DND-41 (cell line): ENCODE results near the gene PLD6.

Experiments
- EZH2 ChIP-seq: IDR thresholded peaks from 3 replicates; pipeline ENCODE4 v1.6.1; 2012; ENCODE audit warnings: borderline replicate concordance, low read depth, mild to moderate bottlenecking, moderate library complexity, low read length, inconsistent platforms; ENCODE audit not compliant: severe bottlenecking
- TF ChIP-seq, protein P1 (sequence below): IDR thresholded peaks from 2 replicates; pipeline ENCODE4 v1.5.1; 2012; ENCODE audit warnings: borderline replicate concordance, low read length, moderate library complexity, mild to moderate bottlenecking; ENCODE audit not compliant: poor library complexity, severe bottlenecking; ENCODE audit errors: extremely low read depth

DNA sequence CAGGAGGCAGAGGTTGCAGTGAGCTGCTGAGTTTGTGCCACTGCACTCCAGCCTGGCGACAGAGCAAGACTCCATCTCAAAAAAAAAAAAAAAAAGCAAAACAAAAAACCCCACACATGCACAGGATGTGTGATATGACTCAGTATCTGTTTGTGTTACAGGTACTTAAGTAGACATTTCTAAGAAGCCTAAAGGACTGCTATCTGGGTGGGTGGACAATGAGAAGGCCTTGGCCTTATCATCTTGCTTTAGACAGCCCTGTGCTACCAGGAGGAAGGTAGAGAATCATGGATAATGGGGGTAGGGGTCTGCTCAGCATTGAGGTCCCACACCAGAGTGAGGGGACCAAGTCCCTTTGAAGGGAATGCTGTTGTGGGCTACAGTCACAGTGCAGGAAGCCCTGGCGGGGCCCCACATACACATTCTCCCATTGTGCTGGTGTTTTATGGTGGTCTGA lies 26.7 kb downstream of the PLD6 start:
- no peak for TF ChIP-seq EZH2
- TF ChIP-seq, protein P1, sequence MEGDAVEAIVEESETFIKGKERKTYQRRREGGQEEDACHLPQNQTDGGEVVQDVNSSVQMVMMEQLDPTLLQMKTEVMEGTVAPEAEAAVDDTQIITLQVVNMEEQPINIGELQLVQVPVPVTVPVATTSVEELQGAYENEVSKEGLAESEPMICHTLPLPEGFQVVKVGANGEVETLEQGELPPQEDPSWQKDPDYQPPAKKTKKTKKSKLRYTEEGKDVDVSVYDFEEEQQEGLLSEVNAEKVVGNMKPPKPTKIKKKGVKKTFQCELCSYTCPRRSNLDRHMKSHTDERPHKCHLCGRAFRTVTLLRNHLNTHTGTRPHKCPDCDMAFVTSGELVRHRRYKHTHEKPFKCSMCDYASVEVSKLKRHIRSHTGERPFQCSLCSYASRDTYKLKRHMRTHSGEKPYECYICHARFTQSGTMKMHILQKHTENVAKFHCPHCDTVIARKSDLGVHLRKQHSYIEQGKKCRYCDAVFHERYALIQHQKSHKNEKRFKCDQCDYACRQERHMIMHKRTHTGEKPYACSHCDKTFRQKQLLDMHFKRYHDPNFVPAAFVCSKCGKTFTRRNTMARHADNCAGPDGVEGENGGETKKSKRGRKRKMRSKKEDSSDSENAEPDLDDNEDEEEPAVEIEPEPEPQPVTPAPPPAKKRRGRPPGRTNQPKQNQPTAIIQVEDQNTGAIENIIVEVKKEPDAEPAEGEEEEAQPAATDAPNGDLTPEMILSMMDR: no peak
